Measurements from ENCODE around the gene SLC5A10.
"Not testable (repeated sequence)": the region's sequence is repeated elsewhere in the genome, so short reads cannot be mapped to it uniquely, and the experiment has no call there.

SLC5A10 gene

DNA sequence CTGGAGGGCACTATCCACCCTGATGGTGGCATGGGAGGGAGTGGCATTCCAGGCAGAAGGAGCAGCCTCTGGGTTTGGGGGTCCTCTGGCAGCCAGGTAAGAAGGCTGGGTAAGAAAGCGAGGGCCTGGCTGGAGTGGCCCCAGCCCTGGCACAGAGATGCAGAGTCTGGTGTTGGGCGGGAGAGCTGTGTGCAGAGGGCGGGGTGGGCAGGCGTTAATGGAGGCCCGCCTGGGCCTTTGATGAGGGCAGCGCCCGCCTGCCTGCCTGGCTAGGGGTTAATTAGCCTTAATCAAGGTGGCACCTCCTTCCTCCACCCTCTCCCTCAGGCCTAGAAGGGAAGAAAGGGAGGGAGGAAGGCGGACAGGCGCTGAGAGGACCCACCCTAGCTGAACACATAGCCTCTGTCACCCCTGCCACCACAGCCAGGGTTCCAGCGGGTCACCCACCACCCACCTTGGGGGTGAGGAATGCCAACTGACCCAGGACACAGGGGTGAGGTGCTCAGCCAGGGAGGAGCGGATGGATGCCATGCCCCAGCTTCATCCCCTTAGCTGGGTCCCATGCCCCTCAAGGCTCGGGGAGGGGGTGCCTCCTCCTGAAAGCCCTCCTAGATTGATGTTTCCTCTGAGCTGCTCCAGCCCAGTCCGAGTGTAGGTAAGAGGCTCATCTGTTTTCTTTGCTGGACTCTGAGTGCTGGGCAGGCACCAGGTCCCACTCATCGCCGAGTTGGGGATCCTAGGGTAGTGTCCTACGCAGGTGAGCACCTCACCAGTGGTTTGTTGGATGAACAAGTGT, 66.0 kb downstream of the SLC5A10 start:
- DNase-seq (ENCODE audit: low spot score) = no peak

DNA sequence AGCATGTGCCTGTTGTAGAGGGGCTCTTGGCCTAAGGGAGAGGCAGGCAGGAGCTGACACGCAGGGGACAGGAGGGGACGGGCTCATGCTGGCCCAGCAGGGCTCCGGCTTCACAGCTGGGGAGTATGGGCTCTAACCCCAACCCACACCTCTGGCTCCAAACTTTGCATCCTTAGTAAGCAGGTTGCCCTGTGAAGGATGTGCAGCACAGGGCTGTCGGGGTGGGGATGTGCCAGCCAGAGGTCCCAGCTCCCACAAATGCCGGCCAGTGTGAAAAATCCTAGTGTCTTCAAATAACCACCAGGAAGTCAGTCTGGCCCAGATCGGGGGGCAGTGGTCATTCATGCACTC, 66.6 kb downstream of the SLC5A10 start:
- DNase-seq (ENCODE audit: low spot score) = no peak

DNA sequence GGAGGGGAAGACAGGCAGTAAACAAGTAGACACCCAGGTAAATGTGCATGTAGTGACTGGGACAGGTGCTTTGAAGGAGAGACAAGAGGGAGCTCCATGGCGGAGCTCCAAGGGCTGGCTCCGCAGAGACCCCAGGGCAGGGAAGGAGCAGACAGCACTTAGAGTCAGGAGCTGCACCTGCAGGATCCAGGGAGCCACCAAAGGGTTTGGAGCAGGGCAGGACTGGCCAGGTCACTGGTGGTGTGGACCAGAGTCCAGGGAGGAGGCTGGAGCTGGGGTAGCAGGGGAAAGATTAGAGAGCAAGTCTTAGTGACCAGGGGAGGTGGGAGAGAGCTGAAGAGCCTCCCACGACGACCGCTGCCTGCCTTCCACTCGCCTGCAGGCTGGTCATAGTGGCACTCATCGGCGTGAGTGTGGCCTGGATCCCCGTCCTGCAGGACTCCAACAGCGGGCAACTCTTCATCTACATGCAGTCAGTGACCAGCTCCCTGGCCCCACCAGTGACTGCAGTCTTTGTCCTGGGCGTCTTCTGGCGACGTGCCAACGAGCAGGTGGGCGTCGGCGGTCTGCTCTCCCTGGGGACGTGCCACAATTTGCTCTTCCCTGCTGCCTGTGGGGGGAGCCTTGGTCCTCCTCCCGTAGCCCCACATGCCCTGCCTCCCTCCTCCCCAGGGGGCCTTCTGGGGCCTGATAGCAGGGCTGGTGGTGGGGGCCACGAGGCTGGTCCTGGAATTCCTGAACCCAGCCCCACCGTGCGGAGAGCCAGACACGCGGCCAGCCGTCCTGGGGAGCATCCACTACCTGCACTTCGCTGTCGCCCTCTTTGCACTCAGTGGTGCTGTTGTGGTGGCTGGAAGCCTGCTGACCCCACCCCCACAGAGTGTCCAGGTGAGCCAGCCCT, 67.3 kb downstream of the SLC5A10 start:
- DNase-seq (ENCODE audit: low spot score) = no peak

DNA sequence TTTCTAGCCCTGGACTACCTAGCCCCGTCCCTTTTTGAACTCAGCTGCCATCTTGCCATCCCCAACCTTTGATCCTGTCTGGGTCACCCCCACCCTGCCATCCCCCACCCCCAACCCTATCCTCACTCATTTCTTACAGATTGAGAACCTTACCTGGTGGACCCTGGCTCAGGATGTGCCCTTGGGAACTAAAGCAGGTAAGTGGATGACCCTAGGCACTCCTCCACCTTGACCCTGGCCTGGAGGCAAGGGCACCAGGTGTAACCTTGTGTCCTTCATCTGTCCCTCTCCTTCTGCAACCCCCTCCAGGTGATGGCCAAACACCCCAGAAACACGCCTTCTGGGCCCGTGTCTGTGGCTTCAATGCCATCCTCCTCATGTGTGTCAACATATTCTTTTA, 68.1 kb downstream of the SLC5A10 start:
- no peak for DNase-seq (ENCODE audit: low spot score)

DNA sequence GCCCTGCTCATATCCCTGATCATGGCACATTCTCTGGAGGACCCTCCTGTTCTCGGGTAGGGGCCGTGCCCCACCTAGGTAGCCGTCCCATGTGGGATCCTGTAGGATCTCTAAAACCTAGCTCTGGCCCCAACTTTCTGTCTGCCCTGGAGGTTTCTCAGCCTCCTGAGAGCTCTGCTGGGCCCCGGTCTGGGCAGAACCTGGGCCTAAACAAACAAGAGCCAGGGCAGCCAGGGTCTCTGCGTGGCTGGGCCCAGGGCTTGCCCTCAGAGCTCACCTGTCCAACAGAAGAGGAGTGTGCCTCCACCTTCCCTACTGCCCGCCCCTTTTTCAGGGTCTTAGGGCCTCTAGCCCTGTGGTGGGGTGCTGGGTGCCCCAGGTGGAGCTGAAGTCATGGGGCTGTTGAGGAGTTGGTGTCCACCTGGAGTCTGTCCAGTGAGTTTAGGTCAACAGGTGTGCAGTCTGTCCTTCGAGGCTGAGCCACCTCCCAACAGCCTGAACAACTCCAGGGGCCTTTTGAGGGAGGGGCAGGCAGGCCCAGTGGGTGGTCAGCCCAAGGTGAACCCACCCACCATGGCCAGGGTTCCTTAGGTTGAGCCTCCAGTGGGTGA, 69.2 kb downstream of the SLC5A10 start:
- not testable (repeated sequence) for DNase-seq (ENCODE audit: low spot score)

DNA sequence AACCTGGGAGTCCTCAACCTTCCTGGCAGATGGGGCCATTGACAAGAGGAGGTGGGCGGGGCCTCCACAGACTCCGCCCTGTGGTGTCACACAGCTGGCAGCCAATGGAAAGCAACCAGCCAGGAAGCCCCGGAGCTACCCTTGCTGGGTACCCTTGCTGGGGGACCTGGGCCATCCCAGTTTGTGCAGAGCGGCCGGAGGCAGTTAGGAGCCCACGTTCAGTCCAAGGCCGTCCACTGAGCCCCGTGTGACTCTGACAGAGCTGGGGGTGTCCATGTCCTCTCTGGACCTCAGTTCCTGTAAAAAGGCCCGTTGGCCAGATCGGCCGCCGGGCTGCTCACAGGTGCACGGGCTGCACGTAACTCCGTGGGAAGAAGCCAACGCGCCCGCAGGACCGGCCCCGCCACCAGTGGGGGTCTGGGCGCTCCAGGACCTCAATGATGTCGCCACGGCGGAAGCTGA, 69.7 kb downstream of the SLC5A10 start:
- peak; percentile 27 for DNase-seq (ENCODE audit: low spot score)

DNA sequence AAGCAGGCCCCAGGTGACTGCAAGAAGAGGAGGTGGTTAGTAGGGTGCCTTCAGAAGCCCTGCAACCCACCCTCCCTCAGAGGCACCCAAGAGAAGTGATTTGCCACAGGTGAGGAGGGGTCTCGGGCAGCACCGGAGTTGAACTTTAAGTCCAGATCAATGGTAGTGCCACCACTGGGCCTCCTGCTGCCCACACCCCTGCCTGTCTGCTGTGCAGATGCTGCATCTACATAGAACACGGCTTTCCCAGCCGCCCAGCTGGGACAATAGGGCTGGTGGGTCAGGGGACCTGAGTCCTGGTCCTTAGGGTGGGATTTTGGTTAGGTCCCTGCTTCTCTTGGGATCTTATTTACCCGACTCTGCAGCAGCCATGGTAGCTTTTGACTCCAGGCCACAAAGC, 70.2 kb downstream of the SLC5A10 start:
- no peak for DNase-seq (ENCODE audit: low spot score)

DNA sequence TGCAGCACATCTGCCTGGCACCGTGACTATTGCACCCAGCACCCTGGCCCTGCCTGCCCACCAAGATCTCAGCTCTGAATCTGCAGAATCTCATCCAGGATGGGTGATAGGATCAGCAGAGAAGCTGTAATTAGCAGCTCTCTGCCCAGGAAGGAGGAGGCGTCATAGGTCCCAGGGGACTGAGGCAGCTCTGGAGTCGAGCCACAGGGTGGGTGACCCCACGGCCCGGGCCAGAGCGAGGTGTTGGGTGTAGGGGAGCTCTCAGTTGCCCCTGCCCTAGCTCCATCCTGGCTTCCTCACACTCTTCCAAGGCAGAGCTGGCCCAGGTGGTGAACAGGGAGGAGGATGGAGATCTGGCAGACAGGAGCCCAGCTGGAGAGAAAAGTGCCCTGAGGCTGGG, 70.8 kb downstream of the SLC5A10 start:
- DNase-seq (ENCODE audit: low spot score) = no peak

DNA sequence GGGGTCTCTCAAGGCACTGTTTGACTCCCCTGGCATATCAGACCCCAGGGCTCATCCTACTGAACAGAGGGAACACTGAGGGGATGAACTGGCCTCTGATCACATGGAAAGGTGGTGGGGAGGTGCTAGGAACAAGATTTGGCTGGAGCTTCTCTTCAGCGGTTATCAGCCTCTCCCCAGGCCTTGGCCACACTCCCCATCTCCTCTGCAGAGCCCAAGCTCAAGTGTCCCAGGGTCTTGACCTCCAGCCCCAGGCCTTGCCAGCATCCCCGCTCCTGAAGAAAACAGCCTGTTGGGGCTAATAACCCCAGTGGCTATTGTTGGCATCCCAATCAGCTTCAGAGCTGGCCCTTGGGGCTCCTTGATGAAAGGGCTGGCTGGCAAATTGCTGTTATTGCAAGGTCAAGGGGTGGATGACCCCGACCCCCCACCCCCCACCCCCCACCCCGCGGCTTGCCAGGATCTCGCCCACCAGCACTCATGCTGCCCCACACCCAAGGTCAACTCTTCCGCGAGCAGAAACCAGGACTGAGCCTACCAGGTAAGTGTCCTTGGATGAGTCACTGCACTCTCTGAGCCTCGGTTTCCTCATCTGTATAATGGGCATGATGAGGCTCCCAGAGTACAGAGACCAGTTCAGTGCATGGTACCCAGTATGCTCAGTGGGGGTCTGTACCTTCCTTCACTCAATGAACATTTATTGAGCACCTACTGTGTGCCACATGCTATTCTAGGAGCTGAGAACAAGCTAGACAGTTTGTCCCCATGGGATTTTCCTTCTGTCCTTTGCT, 71.4 kb downstream of the SLC5A10 start:
- no peak for DNase-seq (ENCODE audit: low spot score)

DNA sequence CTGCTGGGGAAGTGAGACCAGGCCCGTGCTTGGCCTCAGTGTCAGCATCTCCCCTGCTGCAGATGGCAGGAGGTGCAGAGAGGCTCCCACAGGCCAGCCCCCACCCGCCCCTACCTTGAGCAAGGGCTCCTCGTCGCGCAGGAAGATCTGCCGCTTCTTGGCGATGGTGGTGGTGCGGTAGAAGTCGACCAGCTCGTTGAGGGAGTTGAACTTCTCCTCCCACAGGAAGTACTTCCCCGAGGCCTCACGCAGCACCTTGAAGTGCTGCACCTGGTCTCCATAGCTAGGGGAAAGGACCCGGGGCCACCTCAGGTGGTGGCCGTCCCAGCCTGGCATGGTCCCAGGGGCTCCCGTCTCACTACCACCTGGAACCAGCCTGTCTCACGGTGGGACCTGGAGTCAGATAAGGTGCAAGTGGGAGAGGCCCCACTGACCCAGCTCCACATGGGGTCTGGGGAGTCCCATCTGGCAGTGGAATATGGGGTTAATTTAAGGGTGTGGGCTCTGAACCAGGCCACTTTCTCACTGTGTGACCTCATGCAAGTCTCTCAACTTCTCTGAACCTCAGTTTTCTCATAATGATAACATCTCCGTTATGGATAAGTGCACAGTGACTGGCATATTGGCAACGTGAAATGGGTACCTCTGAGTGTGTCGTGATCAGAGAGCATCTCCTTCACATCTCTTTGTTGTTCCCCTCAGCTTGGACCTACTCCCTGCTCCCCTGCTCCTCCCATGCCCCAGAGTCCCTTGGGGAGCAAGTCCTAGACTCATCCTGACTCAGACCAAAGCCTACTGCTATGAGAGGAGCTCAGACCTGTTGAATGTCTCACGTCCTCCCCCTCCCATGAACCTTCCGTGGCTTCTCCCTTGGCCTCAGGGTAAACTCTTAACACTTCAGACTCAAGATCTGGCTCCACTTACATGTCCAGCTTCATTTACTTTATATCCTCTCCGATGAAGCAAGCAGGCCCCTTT, 72.4 kb downstream of the SLC5A10 start:
- DNase-seq (ENCODE audit: low spot score) = no peak

DNA sequence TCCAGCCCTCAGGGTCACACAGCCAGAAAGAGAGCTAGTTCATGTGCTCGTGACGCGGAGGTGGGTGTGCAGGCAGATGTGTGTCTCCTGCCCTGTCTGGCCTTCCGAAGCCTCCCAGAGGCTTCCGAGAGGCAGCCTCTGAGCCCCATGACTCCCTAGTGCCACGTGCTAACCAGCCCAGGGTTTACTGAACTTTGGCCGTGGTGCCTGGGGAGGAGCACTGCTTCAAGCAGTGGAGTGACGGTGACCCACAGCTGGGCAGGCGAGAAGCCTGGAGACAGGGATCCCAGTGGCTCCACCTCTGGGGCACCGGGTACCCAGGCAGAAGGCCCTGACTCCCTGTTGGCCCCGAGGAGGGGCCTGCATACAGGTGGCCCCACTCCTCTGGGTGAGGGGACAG, 76.7 kb downstream of the SLC5A10 start:
- not testable (repeated sequence) for DNase-seq (ENCODE audit: low spot score)

DNA sequence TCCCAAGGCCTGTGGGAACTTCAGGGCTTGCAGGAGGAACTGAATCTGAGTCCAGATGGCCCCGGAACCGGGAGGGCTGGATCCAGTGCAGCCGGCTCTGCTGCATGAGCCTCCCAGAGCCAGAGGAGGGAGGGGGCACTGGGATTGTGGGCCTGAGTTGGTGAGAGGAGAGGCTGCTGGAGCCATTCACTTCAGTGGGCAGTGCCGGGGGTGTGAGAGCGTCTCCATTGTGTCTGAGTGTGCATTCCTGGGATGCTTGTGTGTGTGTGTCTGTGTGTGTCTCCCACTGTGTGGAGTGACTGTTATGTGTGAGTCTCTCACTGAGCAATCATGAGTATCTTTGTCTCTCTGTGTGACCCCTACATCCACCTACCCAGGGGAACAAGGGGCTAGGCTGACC, 77.8 kb downstream of the SLC5A10 start:
- not testable (repeated sequence) for DNase-seq (ENCODE audit: low spot score)

DNA sequence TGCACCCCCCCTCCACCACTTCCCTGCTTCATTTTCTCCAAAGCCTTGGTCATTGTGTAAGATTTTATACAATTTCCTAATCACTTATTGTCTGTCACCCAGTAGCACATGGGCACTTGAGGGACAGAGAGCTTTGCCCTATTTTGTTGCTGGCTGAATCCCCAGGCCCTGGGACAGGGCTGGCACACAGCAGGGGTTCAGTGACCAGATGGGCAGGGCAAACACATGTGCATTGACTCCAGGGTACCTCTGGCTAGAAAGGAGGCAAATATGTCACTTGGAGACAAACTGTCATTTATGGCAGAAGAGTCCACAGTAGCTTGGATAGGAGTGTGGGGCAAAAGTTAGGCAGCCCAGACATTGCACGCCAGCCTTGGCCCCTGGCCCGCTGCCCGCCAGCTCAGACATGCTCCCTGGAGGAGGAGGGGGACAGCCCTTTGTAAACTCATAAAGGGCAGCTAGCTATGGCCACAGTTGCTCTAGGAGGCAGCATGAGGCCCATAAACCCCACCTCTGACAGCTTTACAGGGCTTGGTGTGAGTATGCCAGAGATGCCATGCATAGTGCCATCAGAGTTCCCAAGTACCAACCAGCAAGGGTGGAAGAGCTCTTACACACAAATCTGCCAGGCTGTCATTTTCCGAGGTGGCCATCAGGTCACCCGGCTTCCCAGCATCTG, 78.9 kb downstream of the SLC5A10 start:
- not testable (repeated sequence) for DNase-seq (ENCODE audit: low spot score)

DNA sequence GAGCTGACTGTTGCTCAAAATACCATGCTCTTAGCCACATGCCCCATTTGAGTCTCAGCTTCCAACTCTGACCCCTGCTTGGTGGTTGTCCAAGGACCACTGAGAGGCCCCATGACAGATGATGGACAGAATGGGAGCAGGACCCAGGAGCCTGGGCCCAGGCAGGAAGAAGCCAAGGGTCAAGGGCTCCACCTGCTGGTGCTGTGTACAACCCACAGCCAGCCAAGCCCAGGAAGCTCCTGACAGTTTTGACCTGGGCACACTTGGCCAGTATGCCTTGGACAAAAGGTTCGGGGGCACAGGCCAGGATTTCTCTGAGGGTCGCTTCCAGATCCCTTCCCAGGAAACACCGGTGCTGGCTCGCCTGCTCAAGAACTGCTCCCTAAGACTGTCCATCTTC, 79.8 kb downstream of the SLC5A10 start:
- not testable (repeated sequence) for DNase-seq (ENCODE audit: low spot score)

DNA sequence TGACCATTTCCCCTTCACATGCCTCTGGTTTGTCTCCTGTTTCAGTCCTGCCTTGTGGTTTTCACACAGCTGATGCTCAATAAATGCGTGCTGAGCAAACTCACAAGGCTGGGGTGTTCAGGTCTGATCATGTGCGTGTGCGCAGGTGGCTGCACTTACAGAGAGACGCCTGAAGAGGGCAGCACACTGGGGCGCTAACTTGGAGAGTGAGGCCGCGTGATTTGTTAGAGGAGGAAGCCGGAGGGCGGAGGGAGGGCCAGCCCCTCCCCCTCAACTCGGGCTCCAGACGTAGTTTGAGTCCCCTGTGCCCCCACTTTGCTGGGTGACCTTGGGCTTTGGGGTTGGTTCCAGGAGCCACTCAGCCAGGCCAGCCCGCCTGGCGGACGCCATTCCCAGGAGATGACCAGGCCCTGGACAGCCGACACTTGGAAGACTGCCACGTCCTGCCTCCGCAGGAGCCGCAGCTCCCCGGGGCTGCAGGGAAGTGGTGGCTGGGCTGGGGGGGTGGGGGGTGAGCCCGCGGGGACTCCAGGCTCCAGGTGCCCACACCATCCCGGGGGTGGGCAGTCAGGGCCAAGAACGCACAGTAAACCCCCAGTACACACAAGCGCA, 80.5 kb downstream of the SLC5A10 start:
- DNase-seq (ENCODE audit: low spot score) = not testable (repeated sequence)

DNA sequence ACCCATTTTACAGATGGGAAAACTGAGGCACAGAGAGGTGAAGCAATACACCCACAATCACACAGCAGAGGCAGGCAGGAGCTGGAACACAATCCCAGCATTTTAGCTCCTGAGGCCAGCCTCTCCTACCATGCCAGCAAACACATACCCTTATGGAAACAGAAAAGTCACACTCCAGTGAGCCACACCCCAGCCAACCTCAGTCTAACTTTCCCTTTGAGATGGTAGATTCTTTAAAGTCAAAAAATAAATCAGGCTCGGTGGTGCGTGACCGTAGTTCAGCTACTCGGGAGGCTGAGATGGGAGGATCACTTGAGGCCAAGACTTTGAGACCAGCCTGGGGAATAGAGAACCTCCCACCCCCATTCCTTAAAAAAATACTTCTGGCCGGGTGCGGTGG, 84.2 kb downstream of the SLC5A10 start:
- not testable (repeated sequence) for DNase-seq (ENCODE audit: low spot score)

DNA sequence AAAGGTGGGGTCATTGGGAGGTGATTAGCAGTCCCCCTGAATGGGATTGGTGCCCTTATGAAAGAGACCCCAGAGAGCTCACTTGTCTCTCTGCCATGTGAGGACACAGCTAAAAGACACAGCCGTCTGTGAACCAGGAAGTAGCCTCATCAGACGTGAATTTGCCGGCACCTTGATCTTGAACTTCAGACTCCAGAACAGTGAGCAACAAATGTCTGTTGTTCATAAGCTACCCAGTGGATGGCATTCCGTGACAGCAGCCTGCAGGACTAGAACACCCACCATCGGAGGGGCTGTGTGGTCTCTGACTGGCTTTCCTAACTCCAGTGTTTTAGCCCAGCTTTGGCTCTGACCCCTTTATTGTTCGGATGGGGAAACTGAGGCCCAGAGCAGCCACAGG, 85.6 kb downstream of the SLC5A10 start:
- not testable (repeated sequence) for DNase-seq (ENCODE audit: low spot score)

DNA sequence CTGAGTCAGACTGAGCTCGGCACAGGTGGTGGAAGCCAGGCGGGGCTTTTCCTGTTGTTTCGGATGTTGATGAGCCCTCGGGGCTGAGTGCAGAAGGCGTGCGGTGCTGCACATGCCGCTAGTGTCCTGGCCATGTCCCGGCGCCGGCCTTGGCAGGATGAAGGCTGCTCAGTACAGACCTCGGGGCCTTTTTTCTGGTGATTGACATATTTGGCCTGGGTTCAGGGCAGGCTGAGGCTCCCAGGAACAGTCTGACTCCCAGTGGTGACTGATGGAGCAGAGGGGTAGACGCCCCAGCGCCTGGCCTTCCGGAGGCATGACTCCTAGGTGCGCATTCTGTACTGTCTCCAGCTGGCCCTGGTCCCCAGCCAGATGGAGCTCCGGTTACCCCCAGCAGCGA, 86.0 kb downstream of the SLC5A10 start:
- DNase-seq (ENCODE audit: low spot score) = not testable (repeated sequence)

DNA sequence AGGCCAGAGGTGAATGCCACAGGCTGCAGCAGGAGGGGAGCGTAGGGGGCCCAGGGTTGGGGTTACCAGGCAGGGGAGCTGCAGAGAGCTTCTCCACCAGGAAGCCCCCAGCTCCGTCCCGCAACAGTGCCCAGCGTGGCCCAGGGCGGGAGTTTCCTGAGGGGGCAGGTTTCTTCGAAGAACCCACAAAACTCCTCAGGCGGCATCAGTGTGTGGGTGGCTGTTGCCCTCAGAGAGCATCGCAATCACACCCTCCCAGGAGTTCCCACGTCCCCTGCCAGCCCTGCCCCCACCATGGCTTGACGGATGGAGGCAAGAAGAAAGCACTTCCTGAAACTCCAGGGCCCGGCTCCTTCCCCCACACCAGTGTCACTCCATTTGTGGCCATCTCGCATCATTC, 86.8 kb downstream of the SLC5A10 start:
- not testable (repeated sequence) for DNase-seq (ENCODE audit: low spot score)

DNA sequence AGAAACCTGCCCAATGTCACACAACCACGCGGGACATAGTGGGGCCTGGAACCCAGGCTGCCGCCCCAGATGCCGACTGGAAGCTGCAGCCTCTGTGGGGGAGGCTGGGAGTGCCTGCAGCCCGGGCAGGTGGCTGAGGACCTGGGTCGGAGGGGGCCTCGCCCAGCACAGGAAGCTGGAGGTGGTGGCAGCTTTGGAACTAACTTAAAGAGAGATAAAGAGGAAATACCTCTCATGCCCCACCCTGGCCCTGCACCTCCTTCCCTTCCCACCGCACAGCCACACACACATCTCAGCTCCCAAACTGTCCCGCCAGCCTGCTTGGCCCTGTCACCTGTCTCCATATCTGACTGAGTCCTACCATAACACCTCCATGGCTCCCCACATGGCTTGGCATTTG, 88.4 kb downstream of the SLC5A10 start:
- DNase-seq (ENCODE audit: low spot score) = not testable (repeated sequence)
